NCI-H1048 (cell line): ENCODE results near the gene VAT1L.
"Not testable (repeated sequence)": the region's sequence is repeated elsewhere in the genome, so short reads cannot be mapped to it uniquely, and the experiment has no call there.

Experiments used
- DNase-seq: peaks from one replicate; lab custom pipeline; 2025; lab: John Stamatoyannopoulos, UW

The VAT1L gene

DNA sequence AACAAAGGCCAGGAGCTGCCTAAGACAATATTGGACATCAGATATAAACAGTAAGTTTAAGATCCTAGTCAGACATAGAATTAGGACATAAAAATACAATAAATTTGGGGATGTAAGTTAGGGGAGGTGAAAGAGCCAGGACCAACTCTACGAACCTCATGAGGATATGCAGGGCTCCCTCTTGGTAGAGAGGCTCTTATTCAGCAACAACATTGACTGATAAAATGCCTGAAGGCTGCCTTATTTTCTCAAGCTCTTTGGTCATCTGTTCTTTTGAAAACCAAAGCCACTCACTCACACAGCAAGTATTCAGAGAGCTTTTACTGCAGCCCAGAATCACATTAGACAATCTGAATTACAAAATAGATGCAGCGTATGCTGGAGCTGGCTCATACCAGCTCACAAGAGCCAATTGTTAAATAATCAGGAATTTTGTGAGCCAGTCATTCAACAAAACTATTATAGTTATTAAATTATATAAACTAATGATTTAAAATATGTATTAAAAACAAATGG is 125.4 kb downstream of the VAT1L start:
- DNase-seq = no peak

DNA sequence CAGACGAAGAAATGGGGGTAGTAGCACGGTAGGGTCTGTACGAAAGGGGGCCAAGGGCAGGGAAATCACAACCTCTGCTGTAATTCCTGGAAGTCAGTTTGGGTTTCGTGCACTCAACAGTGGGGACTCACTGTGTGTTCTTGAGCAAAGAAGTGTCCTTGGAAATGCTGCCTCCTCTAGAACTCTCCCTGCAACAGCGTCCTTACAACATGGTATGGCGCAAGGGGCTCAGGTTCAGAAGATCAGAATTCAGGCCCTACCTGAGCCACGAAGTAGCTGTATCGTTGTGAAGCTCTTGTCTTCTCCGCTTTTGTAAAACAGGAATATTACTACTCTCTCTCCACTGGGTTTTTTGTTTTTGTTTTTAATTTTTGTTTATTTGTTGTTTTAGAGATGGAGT is 127.7 kb downstream of the VAT1L start:
- DNase-seq = no peak

DNA sequence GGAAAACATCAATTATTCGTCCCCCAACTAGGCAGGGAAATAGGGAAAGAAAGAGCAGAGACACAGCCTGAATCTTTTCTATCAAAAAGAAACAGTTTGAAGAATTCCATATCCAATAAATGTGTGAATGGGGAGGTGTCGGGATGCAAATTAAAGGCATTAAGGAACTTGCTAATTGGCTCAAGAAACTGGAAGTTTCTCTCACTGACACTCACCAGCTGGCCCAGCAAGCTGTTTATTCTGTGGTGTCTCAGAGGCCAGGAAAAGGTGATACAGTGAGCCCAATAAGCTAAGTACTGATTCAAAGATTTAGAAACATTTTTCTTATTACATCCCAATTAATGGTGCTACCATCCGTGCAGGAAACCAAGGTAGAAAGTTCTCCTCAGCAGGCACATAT is 129.6 kb downstream of the VAT1L start:
- DNase-seq = no peak

DNA sequence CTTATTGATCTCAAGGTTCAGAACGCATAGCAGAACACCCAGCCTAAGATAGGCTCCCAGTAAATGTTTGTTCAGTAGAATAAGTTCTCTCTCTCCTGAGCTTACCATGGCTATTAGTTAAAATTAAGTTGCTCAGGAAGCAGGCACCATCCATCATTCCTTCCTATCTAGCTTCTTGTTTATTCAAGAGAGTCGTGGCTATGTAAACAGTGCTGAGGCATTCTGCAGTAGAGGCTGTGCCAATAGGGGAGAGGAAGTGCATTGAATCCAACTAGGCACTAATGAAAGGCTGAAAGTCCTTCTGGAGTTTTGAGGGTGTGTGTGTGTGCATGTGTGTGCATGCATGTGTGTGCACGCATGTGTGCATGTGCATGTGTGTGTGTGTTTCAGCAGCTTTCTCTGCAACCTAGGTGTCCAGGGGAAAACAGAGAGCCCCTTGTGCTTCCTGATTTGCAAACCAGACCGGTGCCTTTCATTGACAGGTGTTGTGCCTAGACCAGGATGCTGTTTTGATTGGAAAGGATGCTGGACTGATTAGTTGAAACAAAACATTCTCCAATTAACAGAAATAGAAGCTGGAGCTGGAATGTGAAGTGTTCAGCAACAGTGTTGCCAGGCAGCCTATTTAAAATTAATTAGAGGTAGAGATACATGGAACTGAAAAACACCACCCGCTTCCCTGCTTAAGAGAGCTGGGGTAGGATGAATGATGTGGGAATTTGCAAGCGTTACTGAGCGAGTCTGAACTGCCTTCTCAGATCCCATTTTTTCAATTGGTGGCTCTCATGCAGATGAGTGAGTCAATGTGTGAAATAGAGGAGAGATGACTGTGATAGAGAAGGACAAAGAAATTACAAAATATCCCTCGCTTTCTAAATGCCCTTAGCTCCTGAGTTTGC is 130.7 kb downstream of the VAT1L start:
- DNase-seq = no peak

DNA sequence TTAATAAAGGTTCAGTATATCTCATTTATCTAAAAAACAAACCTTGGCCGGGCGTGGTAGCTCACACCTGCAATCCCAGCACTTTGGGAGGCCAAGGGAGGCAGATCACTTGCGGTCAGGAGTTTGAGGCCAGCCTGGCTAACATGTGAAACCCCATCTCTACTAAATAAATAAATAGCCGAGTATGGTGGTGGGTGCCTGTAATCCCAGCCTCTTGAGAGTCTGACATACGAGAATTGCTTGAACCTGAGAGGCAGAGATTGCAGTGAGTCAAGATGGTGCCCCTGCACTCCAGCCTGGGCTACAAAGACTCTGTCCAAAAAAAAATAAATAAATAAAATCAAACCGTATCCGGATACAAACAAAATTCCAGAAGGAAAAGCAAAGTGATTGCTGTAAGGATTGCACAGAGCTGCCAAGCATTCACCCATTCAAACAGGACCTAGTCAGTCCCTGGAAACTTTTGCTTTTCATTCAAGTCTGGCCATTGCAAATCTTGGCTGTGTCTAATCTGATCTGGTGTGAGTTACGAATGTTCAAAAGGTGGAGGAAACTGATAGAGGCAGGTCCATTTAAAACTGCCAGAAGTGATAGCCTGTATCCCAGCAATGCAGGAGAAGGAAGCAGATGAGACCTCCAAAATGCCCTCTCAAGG is 131.5 kb downstream of the VAT1L start:
- no peak for DNase-seq

DNA sequence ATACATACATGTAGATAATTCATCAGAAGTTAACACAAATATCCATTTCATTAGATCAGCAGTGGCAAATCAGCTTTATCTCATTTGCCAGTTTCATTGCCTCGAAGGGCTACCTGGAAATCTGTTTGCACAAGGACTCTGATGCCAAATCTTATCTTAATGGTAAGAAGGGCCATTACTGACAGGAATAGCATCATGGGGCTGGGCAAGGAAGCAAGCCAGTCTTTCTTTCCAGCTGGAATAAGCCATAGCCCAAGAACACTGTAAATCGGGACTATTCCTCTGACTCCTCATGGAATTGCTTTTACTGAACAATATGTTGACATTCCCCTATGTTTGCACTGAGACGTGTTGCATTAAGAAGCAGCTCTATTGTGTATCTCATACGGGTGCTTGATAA is 132.6 kb downstream of the VAT1L start:
- no peak for DNase-seq

DNA sequence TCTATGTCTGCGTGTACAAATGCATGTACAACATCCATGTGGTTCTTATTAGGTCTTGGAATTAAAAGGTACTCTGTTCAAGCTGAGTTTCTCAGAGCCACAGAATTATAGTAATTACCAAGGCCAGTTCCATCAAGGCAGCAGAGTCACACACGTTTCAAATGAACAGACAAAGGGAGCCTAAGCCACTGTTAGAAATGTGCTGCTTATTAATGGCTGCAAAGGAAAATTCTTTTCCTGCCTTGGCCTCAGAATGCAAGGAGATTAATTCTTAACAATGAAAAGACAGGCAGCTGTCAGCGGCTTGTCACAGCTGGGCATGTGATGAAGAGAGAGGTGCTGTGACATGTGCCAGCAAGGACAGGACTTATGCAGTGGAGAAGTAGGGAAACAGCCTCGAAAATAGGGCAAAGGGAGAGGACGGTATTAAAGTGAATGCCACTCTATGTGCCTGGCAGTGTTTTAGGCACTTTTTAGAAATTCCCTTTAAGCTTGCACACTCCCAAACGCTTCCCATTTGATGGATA is 133.9 kb downstream of the VAT1L start:
- no peak for DNase-seq

DNA sequence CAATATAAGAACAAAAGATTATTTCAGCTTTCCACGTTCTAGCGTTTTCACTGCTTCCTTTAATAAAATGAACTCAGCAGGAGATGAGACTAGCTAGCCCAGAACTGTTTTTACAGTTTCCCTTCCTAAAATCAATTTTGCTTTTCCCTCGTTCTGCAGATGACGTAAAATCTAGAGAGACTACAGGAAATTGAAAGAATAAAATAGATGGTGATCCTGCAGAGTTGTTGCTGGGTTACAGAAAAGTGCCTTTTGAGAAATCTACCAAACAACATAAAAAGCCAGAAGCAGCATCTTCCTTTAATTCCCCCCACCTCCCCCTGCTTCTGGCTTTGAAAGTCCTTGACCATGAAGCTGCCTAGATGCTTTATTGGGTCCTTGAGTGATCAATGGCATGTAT is 137.2 kb downstream of the VAT1L start:
- no peak for DNase-seq

DNA sequence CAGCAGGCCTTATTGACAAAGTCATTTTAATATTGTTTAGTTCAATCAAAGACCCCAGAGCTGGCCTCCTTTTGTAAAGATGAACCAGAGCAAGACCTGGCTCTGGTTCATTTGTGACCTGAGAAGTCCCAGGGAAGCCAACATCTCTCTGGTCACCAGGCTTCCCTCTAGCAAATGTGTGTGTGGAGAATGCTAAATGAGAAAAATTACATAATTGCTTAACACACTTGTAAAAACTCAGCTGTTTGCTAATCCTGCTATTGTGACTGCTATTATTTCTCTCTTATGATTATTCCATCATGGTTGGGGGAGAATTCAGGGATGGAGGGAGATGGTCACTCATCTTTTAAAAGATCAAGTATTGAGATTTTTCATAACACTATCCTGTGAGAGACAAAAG is 139.7 kb downstream of the VAT1L start:
- DNase-seq = no peak

DNA sequence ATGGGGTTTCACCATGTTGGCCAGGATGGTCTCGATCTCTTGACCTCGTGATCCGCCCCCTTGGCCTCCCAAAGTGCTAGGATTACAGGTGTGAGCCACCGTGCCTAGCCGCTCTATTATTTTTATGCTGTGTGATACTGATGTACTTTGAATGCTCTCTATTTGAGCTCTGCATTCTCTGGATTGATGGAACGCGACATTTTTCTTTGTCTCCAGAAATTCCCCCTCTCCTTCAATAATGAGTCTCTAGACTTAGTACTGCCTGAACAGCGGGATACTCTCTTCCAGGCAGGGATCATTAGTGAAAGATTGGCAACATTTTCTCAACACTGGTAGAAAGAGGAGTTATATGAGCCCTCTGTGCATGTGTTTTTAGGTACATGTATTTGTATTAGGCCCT is 140.6 kb downstream of the VAT1L start:
- DNase-seq = no peak

DNA sequence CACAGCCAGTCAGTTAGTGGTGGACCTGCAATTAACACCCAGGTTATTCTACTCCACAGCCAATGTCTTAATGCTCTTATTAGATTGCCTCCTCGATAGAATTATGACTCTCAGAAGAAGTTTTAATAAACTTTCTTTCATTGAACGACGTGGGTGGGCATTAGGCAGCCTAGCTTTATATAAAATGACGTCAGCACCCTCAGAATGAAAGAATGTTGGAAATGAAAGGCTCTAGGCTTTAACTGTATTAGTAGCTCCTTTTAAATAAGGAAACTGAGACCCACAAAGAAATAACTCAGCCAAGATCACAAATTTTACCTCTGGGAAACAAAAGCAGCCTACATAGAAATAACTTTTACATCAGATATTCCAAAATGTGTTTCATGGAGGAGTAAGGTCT is 142.7 kb downstream of the VAT1L start:
- no peak for DNase-seq

DNA sequence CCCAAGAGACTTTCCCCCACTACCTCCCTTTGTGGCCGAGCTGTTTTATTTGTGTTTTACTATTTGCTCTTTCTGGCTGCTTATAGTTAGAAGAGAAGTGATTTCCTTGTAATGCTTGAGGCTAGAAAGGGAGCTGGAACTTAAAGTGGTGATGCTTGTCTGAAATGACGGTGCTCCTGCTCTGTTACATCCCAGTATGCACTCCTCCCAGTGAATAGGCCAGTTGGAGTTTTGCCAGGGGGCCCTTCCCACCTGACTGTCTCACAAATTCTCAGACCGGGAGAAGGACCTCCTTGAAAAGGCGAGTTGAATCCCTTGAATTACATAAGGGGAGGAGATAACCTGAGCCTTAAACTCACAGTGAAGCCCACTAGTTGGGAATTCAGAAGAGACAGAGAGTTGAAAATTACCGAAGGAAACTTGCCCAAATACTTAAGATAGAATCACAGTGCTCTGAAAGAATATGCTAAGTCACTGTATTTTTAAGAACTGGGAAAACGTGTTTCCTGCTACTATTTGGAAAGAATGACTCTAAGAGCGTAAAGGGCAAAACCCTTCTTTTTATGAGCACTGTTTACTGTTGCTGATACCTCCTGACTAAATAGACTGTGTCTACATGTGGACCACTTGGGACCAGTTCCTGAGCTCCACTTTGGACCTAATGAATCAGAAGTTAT is 149.2 kb downstream of the VAT1L start:
- no peak for DNase-seq

DNA sequence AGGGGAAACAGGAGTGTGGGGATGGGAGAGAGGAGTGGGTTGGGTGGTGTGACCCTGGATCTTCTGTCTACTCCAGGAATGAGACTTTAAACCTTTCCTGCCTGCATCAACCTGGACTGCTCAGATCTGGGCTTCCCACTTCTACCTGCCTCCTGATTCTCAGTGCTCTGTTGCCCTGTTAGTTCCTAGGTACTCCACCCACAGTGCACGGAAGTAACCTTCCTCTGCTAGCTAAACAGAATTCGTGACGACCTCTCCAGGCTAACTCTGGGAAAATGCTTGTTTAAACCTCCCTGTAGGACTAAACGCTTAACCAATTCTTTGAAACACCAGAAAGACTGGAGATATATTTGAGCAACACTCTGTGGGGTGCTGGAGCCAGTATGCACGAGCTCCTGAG is 150.5 kb downstream of the VAT1L start:
- DNase-seq = no peak

DNA sequence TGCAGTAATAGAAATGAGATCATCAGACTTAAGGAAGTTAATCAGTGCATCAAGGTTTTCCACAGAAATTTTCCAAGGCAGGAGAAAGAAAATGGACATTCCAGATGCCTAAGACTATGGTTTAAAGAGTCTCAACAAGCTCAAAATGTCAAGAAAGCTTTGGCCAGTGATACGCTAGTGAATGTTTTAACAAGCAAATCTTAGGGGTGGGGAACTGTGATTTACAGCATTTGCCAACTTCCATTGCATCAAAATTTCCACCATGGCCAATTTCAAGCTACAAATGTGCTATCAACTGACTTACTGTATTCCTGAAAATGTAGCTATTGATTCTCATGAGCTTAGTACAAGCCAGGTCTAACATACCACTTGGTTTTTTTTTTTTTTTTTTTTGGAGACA is 151.6 kb downstream of the VAT1L start:
- DNase-seq = no peak

DNA sequence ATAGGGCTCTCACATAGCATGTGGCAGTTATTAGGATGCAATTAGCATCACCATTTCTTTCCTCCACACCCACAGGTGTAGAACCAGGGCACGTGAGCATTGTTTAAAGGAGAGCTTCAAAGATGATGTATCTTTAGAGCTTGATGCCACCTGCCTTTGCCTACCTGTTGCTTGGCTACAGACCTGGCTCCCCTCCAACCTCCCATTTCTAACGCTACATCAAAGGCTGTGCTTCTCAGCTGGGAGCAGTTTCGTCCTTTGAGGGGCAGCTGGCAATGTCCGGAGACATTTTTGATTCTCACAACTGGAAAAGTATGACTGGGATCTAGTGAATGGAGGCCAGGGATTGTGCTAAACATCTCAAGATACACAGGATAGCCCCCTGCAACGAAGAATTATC is 155.4 kb downstream of the VAT1L start:
- DNase-seq = no peak

DNA sequence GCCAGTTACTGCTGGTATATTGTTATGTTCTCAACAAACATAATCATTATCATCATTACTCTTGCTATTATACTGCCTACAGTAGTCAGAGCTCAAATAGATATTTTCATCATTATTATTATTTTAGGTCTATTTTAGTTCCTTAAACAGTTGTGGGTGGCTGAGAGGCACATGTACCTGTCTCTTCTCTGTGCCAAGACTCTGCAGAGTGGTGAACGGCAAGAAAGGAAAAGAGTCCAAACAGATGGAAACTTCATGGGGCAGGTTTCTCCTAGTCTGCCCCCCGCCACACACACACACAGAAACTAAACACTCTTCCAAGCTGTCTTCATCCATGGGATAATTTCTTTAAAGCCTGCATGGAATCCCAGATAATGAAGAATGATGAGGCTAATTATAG is 156.3 kb downstream of the VAT1L start:
- DNase-seq = no peak

DNA sequence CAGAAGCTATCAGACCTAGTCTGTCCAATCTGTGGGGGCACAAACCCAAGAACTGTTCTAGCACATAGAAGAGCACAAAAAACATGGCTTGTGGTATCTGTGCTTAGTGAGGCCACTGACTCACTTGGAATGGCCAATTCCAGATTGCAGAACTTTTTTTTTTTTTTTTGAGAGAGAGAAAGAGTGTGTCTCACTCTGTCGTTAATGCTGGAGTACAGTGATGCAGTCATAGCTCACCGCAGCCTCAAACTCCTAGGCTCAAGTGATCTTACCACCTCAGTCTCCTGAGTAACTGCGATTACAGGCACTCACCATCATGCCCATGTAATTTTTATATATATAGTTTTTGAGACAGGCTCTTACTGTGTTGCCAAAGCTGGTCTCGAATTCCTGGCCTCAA is 156.8 kb downstream of the VAT1L start:
- DNase-seq = no peak

DNA sequence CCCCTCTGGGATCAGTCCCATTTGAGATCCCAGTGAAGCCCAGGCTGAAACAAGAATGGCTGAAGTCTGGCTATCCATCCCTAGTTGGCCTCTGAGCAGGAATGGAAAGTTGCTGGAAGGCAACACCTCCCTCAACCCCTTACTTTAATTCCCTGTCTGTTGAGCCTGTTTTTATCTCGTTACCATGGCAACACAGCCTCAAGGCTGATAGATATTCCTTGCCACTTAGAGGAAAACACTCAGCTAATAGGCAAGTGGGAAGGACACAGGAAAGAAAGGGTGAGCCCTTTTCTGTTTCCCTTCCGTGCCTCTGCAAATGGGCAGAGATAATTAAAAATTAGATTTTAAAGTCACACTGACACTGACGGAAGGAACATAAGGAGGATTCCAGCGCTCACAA is 158.5 kb downstream of the VAT1L start:
- no peak for DNase-seq

DNA sequence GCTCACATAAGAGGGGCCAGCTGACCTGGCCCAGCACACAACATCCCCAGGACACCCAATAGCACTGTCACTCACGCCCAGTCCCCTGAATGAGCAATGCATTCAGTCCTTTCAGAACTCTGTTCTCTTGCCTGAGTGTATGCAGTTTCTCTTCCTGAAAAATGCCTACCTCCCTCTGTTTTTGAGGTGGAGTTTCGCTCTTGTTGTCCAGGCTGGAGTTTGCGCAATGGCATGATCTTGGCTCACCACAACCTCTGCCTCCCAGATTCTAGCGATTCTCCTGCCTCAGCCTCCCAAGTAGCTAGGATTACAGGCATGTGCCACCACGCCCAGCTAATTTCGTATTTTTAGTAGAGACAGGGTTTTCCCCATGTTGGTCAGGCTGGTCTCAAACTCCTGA is 159.2 kb downstream of the VAT1L start:
- not testable (repeated sequence) for DNase-seq

DNA sequence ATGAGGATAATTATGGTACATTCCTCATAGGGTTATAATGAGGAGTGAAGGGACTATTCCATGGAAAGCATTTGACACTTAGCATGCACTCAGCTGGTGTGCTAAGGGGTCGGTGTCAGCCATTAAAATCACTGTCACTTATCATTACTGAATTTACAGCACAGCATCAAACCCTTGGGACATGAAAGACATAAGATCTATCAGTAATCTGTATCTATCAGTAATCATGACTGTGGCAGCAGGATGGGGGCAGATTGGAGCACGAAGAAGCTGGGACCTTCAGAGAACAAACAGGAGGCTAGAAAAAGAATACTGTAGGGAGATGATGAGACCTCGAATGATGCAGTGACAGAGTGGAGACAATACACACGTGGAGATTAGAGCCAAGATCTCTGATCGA is 160.5 kb downstream of the VAT1L start:
- DNase-seq = no peak

DNA sequence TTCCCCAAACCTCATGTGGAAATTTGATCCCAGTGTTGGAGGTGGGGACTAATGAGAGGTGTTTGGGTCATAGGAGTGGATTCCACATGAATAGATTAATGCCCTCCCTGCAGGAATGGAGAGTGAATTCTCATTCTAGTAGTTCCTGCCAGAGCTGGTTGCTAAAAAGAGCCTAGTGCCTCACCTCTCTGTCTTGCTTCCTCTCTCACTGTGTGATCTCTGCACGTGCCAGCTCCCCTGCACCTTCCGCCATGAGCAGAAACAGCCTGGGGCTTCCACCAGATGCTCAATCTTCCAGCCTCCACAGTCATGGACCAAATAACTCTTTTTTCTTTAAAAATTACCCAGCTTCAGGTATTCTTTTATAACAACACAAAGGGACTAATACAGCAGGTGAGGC is 161.1 kb downstream of the VAT1L start:
- DNase-seq = no peak

DNA sequence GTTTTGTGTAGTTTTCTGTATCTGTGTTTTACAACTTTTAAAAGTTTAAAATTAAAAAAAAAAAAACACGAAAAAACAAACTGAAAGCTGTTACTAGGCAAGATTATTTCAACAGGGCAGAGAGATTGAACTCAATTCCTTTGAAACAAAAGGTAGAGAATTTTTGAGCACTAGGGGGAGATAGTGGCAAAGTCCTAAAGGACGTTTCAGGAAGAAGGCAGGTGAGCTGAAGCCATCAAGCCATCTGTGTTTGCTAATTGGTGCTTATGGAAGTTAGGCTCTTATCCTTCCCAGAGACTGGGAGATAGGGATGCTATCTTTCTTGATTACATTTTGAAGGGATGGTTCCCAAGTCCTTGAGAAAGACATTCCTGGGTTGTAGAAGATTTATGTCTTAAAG is 163.4 kb downstream of the VAT1L start:
- no peak for DNase-seq

DNA sequence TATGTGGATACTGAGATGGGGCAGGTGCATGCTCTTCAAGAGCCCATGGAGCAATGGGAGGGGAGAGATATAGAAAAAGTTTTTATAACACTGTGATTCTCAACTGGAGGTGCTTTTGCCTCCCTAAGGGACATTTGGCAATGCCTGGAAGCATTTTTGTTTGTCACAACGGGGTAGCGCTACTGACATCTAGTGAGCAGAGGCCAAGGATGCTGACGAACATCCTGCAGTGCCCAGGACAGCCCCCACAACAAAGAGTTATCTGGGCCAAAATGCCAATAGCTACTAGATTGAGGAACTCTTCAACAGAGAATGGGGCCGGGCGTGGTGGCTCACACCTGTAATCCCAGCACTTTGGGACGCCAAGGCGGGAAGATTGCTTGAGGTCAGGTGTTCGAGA is 166.8 kb downstream of the VAT1L start:
- DNase-seq = no peak
